ENCODE results near the gene CUL7. TPM values are rescaled to one million over a fixed set of nuclear protein-coding genes. Genes with fewer than 3 reads are reported as not detected.

CUL7 gene
- total RNA-seq, 1 experiment from 2014 or later = 23.5 TPM

DNA sequence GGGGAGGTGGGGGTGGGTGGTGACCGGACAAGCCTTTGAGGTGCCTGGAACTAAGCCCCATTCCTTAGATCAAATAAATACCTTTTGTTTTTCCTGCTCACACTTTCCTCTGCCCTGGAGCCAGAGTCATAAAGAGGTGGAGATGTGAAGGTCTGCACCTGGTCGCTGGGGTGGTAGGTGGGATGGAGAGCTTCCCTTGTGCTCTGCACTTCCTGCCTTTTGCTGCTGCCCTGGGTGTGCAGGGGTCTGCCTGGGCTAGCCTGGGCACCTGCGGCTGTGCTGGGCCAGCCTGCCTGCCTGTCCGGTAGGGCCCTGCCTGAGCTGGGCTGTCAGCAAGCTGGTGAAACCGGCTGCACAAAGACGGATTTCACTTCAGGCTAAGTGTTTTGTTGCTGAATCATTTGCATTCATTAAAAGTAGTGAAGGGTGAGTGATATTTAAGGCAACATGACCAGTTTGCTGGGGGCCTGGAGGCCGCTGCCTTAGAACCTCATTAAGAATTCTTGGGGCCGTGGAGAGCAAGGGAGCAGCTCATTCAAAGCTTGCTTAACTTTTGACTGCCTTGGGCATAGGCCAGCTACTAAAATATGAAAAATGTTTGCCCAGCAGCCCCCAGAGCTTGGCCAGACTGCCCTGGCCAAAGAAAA is 42.9 kb upstream of the CUL7 start:
- Histone ChIP-seq H4K20me1 (ENCODE audit: control insufficient read depth, insufficient read depth, insufficient read length) (no peaks in the 10 kb centered on the region), H3K9ac (ENCODE audit: extremely low read depth, insufficient read length, low read length) (no peak overlapping the region), H2BK12ac (ENCODE audit: insufficient read length, low read depth, low read length) (no peak overlapping the region), H3K23ac (ENCODE audit: insufficient read length, low read depth, low read length) (no peak overlapping the region), H3K79me2 (ENCODE audit: insufficient read depth, low read length) (peaks cover 7% of the 10 kb centered on the region; the same call in 1 of the 2 replicates), H3K27me3 (ENCODE audit: insufficient read depth, low read length) (no peaks in the 10 kb centered on the region), H3K14ac (ENCODE audit: insufficient read depth, low read length) (no peak overlapping the region; the same call in 1 of the 2 replicates), H2AK5ac (ENCODE audit: insufficient read length, low read length) (no peak overlapping the region), H3K79me1 (ENCODE audit: insufficient read depth, low read depth, low read length, poor library complexity, severe bottlenecking) (no peaks in the 10 kb centered on the region), H2BK5ac (ENCODE audit: insufficient read length, low read length) (no peak overlapping the region), H4K91ac (ENCODE audit: insufficient read length, low read depth, low read length) (no peak overlapping the region), H2BK120ac (ENCODE audit: low read depth, low read length, poor library complexity, severe bottlenecking) (no peak overlapping the region), H4K8ac (replicated peaks; ENCODE audit: insufficient read length, low read depth, low read length) (no peak overlapping the region), H3K4me1 (ENCODE audit: insufficient read depth, low read length) (peaks cover 17% of the 10 kb centered on the region), H3K4ac (ENCODE audit: low read depth, low read length) (no peak overlapping the region), H2AFZ (ENCODE audit: low read length) (no peak overlapping the region), H3K27ac (ENCODE audit: insufficient read length, low read depth, low read length) (no peak overlapping the region), H2BK20ac (ENCODE audit: low read depth, low read length, poor library complexity, severe bottlenecking) (no peak overlapping the region), H4K5ac (ENCODE audit: insufficient read length, low read depth, low read length) (no peak overlapping the region), H3K9me3 (ENCODE audit: control insufficient read depth, low read depth, low read length) (no peaks in the 10 kb centered on the region), H3K56ac (ENCODE audit: insufficient read length, low read depth, low read length) (no peak overlapping the region), H2BK15ac (ENCODE audit: low read depth, low read length) (no peak overlapping the region), H3T11ph (ENCODE audit: low read length) (no peak overlapping the region), H3K18ac (ENCODE audit: insufficient read length, low read depth, low read length) (no peak overlapping the region), H3K23me2 (ENCODE audit: insufficient read length, low read depth, low read length, poor library complexity, severe bottlenecking) (no peaks in the 10 kb centered on the region), H3K4me2 (ENCODE audit: insufficient read depth, insufficient read length, low read length) (no peak overlapping the region)
- TF ChIP-seq, protein P1, sequence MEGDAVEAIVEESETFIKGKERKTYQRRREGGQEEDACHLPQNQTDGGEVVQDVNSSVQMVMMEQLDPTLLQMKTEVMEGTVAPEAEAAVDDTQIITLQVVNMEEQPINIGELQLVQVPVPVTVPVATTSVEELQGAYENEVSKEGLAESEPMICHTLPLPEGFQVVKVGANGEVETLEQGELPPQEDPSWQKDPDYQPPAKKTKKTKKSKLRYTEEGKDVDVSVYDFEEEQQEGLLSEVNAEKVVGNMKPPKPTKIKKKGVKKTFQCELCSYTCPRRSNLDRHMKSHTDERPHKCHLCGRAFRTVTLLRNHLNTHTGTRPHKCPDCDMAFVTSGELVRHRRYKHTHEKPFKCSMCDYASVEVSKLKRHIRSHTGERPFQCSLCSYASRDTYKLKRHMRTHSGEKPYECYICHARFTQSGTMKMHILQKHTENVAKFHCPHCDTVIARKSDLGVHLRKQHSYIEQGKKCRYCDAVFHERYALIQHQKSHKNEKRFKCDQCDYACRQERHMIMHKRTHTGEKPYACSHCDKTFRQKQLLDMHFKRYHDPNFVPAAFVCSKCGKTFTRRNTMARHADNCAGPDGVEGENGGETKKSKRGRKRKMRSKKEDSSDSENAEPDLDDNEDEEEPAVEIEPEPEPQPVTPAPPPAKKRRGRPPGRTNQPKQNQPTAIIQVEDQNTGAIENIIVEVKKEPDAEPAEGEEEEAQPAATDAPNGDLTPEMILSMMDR (conservative IDR thresholded peaks at IDR 0.05) = no peak
- DNase-seq = peak; percentile 66
- H3K4me3 Mint-ChIP-seq = peak overlapping the region in 1 of 2 experiments; percentile 38; a peak in 2 of 5 replicates
- no peaks in the 10 kb centered on the region for H3K27me3 Mint-ChIP-seq (ENCODE audit: low read depth)
- H3K27ac Mint-ChIP-seq = peak overlapping the region; percentile 77 to 96 (median 92); a peak in 6 of 7 replicates
- no CpG with 5 or more reads among the region's 8 CpGs for WGBS (ENCODE audit: extremely low coverage, insufficient read length, low lambda C conversion rate)
- H3K4me1 Mint-ChIP-seq = peaks cover 46 to 53% of the 10 kb centered on the region in 2 experiments
- H3K9me3 Mint-ChIP-seq = no peaks in the 10 kb centered on the region
- no peaks in the 10 kb centered on the region for H3K36me3 Mint-ChIP-seq (ENCODE audit: insufficient read depth in 1 of 3, low read depth in 3 of 3)

Data from H9 (cell line).